Lower leg skin (tissue), 3 donors: ENCODE measurements around the gene GZMM.

Experiments used
- CTCF ChIP-seq, 3 donors: fragments of 450-650 bp; IDR thresholded peaks; one replicate each; pipeline ENCODE4 v1.5.1; 2016; ENCODE audit warnings: antibody characterized with exemption in 3 of 3, mild to moderate bottlenecking in 3 of 3, moderate library complexity in 2 of 3
- POLR2A ChIP-seq, 2 donors: fragments of 450-650 bp; IDR thresholded peaks; one replicate each; pipeline ENCODE4 v1.6.1; 2016 to 2017; ENCODE audit warnings: antibody characterized with exemption in 2 of 2, mild to moderate bottlenecking in 1 of 2, moderate library complexity in 1 of 2

GRCh38 chr19:498977-499623, 44.8 kb upstream of the GZMM start:
- no peak for TF ChIP-seq POLR2A (IDR thresholded peaks at IDR 0.05)
- TF ChIP-seq CTCF (IDR thresholded peaks at IDR 0.05) = no peak
